CD1c-positive myeloid dendritic cell (primary cell): ENCODE data around the gene C1QA.
"Not testable (repeated sequence)": the region's sequence is repeated elsewhere in the genome, so short reads cannot be mapped to it uniquely, and the experiment has no call there.

Experiments
- DNase-seq: peaks from one replicate; pipeline ENCODE4 v3.0.0-alpha.2; 2016; ENCODE audit errors: extremely low spot score

Gene C1QA

DNA sequence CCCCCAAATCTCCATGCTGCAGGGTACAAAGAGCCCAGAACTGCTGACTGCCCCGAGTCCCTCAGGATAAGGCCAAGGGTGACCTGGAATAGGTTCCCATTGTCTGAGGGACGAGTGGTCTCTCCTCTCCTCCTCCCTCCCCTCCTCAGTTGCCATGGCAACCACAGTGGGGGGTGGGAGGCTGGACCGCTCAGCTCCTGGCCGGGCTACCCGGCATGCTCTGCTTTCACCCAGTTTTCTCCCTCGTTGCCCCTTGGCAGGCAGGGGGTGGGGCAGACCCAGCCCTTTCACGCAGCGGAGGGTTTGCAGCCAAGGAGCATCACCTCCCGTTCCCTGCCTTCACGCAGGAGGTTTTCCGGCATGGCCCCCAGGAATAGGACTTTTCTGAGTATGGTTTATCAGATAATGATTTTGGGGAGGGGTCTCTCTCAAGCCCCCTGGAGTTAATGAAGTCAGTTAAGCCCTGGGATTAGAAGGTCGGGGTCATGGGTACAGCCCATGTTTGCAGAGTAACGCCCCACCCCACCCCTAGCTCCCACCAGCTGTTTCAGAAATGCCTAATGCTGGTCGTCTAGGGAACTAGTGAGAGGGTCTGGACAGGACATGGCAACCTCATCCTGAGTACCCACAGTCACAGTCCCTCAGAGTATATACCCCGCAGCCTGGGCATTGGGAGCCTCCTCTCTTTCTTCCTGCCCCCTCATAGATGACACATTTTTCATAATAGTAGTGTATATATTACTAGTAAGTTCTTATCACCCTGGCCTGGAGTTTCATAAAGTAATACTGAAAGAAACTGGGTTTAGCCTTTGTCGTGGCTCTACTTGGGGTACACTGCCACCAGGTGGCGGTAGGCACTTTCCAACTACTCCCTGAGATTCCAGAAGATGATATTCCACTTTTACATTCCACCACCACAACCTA, 37.3 kb downstream of the C1QA start:
- peak; percentile 59 for DNase-seq

DNA sequence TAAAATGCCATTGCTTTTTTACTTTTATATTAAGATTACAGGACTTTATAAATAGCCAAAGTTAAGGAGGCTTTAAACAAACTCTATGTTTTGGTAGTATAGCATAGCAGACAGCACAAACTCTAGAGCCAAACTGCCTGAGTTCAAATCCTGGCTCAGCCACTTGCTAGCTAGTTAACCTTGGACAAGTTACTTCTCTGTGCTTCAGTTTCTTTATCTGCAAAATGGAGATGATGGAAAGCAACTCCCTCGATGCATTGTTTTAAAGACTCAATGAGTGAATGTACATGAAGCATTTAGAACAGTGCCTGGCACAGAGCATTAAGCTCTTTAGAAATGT, 38.0 kb downstream of the C1QA start:
- no peak for DNase-seq

DNA sequence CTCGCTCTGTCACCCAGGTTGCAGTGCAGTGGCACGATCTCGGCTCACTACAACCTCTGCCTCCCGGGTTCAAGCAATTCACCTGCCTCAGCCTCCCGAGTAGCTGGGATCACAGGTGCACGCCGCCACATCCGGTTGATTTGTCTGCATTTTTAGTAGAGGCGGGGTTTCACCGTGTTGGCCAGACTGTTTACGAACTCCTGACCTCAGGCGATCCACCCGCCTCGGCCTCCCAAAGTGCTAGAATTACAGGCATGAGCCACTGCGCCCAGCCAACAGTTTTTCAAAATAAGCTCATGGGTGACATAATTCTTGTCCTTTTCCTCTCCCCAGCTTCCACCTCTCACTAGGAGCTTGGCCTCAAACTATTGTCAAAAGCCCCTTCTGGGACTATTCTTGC, 39.7 kb downstream of the C1QA start:
- not testable (repeated sequence) for DNase-seq

DNA sequence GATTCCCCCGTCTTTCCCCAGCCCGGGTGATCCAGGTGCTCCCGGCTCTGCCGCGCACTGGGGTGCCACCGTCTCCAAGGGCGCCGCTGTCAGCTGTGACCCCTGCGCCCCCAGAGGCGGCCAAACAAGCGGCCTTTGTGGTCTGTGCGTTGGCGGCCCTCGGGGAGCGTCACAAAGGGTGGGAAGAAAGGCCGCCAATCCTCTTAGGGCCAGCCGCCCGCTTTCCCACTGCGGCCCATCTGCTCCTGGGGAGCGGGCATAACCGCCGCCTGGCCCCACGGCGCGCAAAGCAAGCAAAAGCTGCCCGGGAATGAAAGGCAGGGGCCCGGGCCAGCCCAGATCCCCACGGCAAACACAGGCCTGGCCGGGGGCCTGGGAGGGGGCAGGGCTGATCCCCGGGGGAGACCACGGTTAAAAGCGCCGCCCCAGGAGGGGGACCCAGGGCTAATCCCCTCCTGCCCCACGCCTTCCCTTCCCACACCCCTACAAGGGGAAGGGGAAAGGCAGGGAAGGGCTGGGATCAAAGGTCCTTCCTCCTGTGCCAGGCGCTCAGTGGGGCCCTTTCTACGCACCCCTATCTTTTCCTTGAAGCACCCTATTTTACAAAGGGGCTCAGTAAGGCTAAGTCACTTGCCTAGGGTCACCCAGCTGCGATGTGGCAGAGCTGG, 40.6 kb downstream of the C1QA start:
- DNase-seq: no peak

GRCh38 chr1:22677931-22678896, 41.8 kb downstream of the C1QA start:
- DNase-seq: no peak

- no peak for DNase-seq
These were observed 44.3 kb downstream of the C1QA start for GRCh38 chr1:22680726-22681125.

DNA sequence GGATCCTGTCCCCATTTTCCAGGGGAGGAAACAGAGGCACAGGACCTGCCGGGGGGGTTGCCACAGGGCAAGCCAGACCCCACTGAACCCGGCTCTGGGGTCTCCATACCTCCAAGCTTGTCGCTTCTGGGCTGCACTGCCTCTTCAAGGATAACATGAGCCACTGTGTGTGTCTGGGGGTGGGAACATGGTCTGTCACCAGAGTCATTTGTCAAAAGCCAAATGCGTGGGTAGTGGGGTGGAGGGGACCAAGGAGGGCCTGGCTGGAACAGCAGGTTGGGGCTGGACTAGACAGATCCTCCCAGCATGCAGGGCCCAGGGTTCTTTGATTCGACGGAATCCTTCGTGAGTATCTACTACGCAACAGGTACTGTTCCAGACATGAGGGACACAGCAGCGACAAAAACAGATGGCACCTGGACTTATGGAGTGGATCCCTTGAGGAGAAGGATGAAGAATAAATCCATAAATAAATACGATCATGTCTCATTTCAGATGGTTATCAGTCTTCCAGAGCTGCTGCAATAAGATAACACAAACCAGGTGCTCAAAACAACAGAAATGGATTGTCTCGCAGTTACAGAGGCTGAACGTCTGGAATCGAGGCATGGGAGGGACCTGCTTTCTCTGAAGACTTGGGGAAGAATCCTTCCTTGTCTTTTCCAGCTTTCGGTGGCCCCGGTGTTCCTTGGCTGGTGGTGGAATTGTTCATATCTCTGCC, 45.3 kb downstream of the C1QA start:
- no peak for DNase-seq

GRCh38 chr1:22683547-22683946, 47.1 kb downstream of the C1QA start:
- DNase-seq: no peak

- no peak for DNase-seq
These were observed 49.2 kb downstream of the C1QA start for GRCh38 chr1:22685591-22686059.

GRCh38 chr1:22687191-22687590, 50.8 kb downstream of the C1QA start:
- DNase-seq: no peak

GRCh38 chr1:22688466-22688865, 52.0 kb downstream of the C1QA start:
- no peak for DNase-seq
